ENCODE data around the gene CDK2AP2. TPM values are rescaled to one million over a fixed set of nuclear protein-coding genes. Genes with fewer than 3 reads are reported as not detected.

The CDK2AP2 gene
- total and polyA plus RNA-seq, 2 donors, result 5.9 to 75.8 TPM

DNA sequence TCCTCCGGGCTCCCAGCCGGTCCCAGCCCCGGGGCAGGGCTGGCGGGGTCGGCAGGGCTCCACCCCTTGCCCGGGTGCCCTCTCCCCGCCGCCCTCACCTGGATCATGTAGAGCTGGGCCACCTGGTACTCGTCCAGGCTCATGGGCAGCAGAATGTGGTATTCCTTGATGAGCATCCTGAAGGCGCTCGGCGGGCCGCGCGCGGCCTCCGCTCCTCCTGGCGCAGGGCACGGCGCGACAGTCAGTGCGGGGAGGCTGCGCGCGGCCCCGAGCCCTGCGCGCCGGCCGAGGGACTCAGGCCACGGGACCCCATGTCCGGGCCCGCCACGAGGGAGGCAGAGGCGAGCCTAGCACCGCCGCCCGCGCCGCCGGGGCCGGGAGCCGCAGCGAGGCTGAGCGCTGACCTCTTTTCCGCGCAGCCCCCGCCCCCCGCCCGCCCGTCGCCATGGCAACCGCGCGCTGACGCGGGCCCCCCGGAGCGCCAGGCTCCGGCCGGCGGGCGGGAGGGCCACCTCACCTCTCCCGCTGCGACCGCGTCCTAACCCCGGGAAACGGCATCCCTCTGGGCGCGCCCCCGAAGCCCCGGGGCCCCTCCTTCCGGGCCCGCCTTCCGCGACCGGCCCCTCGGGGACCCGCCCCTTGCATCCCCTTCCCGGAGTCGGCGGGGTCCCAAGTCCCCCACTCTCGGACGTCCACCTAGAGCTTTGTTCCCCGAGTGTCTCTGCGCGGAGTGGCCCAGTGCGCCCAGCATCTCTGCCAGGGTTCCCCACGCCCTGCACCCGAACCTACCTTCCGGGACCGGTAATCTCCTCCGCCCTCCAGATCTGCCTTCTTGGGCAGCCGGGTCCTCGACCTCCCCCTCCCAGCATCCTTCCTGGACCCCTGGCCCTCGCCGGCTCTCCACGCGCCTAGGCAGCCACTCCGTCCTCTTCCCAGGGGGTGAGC lies 3.7 kb downstream of the CDK2AP2 start:
- Histone ChIP-seq H3K27ac (ENCODE audit: low read depth) (peak overlapping the region; percentile 91), H3K4me3 (ENCODE audit: low read depth, low read length) (peak overlapping the region; percentile 57), H3K36me3 (ENCODE audit: insufficient read depth) (no peaks in the 10 kb centered on the region), H3K4me1 (ENCODE audit: insufficient read depth) (no peaks in the 10 kb centered on the region)
- DNase-seq (ENCODE audit: extremely low spot score), result no peak
- WGBS, result 2% methylated on average over 101 of the region's 101 CpGs

DNA sequence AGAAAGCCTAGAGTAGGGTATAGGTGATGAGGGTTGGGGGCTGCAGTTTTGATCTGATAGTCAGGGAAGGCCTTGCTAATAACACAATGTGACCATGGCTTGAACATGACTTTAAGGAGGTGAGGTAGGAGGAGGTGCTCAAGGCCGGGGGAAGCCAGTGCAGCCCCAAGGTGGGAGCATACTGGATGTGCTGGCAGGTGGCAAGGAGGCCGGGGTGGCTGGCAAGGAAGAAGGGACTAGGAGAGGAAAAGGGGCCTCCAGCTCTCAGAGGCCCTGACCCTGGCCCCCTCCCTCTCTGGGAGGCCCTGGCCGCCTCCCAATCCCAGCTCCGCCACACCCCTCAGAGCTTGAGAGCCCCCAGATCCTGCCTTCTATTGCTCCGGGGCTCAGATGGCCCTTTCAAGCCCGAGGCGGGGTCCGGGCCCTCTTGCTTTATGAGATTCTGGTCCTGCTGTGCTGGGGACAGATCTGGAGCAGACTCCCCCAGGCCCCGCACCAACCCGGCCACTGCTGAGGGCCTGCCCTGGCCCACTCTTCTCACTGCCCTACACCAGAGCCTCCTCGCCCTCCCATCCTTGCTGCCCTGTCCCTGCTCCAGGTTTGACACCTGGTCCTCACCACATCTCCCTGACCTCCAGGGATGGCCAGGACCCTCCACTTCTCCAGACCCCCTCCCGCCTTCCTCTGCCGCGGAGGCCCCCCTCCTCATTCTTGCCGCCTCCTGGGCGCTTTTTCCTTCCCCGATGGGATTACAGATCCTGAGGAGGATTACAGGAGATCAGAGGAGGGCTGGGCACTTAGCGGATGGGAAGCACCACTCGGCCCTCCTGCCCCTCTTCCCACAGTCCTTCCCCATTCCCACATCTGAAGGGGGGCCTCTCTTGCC lies 4.6 kb downstream of the CDK2AP2 start:
- Histone ChIP-seq H3K27ac (ENCODE audit: low read depth) (no peak overlapping the region), H3K4me3 (ENCODE audit: low read depth, low read length) (peak overlapping the region; percentile 57), H3K4me1 (ENCODE audit: insufficient read depth) (no peaks in the 10 kb centered on the region), H3K36me3 (ENCODE audit: insufficient read depth) (no peaks in the 10 kb centered on the region)
- WGBS, result 77% methylated on average over 19 of the region's 19 CpGs
- DNase-seq (ENCODE audit: extremely low spot score), result no peak

GRCh38 chr11:67502328-67502979 lies 5.5 kb downstream of the CDK2AP2 start:
- WGBS, result 96% methylated on average over 18 of the region's 18 CpGs
- no peak for DNase-seq (ENCODE audit: extremely low spot score)
- H3K36me3 ChIP-seq (ENCODE audit: insufficient read depth), result no peaks in the 10 kb centered on the region

GRCh38 chr11:67501854-67502253 lies 6.1 kb downstream of the CDK2AP2 start:
- H3K4me1 ChIP-seq (ENCODE audit: insufficient read depth), result no peaks in the 10 kb centered on the region
- no peak for DNase-seq (ENCODE audit: extremely low spot score)
- no peak overlapping the region for H3K4me3 ChIP-seq (ENCODE audit: low read depth, low read length)
- no peaks in the 10 kb centered on the region for H3K36me3 ChIP-seq (ENCODE audit: insufficient read depth)
- H3K27ac ChIP-seq (ENCODE audit: low read depth), result no peak overlapping the region
- 97% methylated on average over 18 of the region's 18 CpGs for WGBS

More at GRCh38 chr11:67502328-67502979, 5.5 kb downstream of the CDK2AP2 start:
- H3K27ac ChIP-seq (ENCODE audit: low read depth), result no peak overlapping the region
- H3K4me1 ChIP-seq (ENCODE audit: insufficient read depth), result no peaks in the 10 kb centered on the region
- H3K4me3 ChIP-seq (ENCODE audit: low read depth, low read length), result no peak overlapping the region

DNA sequence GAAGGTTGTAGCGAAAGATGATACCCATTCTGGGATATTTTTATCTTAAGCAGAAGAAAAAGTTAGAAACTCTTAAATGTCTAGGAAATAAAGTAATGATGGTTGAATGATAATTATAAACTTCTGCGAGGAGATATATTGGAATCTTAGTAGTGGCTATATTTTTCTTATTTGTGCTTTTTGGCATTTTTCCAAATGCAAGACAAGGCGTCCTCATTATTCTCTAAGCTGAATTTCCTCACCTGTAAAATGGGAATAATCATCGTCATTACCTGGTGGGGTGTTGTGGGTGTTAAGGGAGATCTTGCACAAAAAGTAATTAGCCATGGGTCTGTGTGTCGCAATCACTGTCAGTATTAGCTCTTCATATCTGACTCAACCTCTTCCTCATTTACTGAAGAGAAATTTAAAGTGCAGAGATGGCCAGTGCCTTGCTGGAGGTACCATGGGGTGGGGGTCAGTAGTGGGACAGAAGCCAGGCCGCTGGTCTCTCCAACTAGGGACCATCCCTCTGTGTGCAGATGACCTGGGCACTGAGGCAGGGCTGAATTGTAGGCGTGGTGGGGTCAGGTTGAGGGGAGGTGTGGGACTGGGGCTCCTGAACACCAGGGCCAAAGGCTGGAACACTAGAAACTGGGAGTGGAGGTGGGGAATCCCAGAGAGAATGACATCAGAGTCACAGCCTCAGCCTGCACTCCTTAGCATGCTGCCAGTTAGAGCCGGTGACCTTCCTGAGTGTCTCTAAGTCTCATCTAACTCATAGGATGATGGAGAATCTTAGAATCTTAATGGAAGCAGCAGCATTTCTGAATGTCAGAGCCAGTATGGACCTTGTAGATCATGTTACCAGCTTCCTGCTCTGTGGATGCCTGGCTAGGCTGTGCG lies 6.9 kb downstream of the CDK2AP2 start:
- 94% methylated on average over 9 of the region's 9 CpGs for WGBS
- Histone ChIP-seq H3K4me1 (ENCODE audit: insufficient read depth) (no peaks in the 10 kb centered on the region), H3K36me3 (ENCODE audit: insufficient read depth) (no peaks in the 10 kb centered on the region), H3K4me3 (ENCODE audit: low read depth, low read length) (no peak overlapping the region), H3K27ac (ENCODE audit: low read depth) (no peak overlapping the region)
- no peak for DNase-seq (ENCODE audit: extremely low spot score)

DNA sequence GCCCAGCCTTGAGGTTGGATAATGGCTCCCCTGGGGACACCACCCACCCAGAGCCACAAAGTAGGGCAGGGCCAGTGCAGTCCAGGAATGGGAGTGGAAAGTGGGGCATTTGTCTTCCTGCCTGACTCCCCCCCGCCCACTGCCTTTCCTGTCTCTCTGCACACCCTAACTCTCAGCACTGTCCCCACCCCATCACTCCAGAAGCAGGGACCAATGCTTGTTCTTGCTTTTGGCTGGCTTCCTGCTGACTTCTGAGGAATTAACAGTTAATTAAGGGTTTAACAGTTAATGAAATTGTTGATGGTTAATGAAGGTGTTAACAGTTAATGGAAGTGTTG lies 7.5 kb downstream of the CDK2AP2 start:
- Histone ChIP-seq H3K27ac (ENCODE audit: low read depth) (no peak overlapping the region), H3K4me1 (ENCODE audit: insufficient read depth) (no peaks in the 10 kb centered on the region), H3K36me3 (ENCODE audit: insufficient read depth) (no peaks in the 10 kb centered on the region), H3K4me3 (ENCODE audit: low read depth, low read length) (no peak overlapping the region)
- WGBS, result 97% methylated on average over 1 of the region's 1 CpG
- DNase-seq (ENCODE audit: extremely low spot score), result no peak

GRCh38 chr11:67499808-67500483 lies 8.0 kb downstream of the CDK2AP2 start:
- no peak for DNase-seq (ENCODE audit: extremely low spot score)
- WGBS, result 96% methylated on average over 26 of the region's 26 CpGs
- H3K4me3 ChIP-seq (ENCODE audit: low read depth, low read length), result no peak overlapping the region

DNA sequence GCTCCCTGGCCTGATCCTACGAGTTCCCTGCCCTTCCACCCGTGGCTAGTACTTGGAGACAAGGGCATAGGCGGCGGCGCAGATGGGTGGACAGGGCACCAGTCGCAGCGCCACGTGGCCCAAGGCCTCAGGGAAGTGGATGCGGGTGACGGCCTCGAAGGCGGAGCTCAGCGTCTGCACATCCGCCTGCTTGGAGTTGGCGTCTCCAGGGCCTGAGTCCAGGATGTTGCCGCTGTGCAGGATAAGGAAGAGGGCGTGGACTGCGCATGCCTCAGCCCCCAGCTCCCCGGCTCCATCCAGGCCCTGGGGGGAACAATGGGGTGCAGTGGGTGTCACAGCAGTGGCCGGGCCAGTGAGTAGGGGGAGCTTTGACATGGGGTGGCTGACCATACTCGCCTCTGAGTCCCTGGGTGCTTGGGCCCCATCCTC lies 9.4 kb downstream of the CDK2AP2 start:
- no peak overlapping the region for H3K4me3 ChIP-seq (ENCODE audit: low read depth, low read length)
- DNase-seq (ENCODE audit: extremely low spot score), result no peak

More at GRCh38 chr11:67499808-67500483, 8.0 kb downstream of the CDK2AP2 start:
- no peaks in the 10 kb centered on the region for H3K4me1 ChIP-seq (ENCODE audit: insufficient read depth)
- no peaks in the 10 kb centered on the region for H3K36me3 ChIP-seq (ENCODE audit: insufficient read depth)
- no peak overlapping the region for H3K27ac ChIP-seq (ENCODE audit: low read depth)

GRCh38 chr11:67497656-67498291 lies 10.2 kb downstream of the CDK2AP2 start:
- peaks cover 5% of the 10 kb centered on the region for H3K36me3 ChIP-seq (ENCODE audit: insufficient read depth)
- DNase-seq (ENCODE audit: extremely low spot score), result no peak
- H3K4me3 ChIP-seq (ENCODE audit: low read depth, low read length), result no peak overlapping the region
- no peak overlapping the region for H3K27ac ChIP-seq (ENCODE audit: low read depth)
- WGBS, result 96% methylated on average over 21 of the region's 21 CpGs
- no peaks in the 10 kb centered on the region for H3K4me1 ChIP-seq (ENCODE audit: insufficient read depth)

More for the DNA sequence above, 9.4 kb downstream of the CDK2AP2 start:
- Histone ChIP-seq H3K27ac (ENCODE audit: low read depth) (no peak overlapping the region), H3K4me1 (ENCODE audit: insufficient read depth) (no peaks in the 10 kb centered on the region), H3K36me3 (ENCODE audit: insufficient read depth) (peaks cover 2% of the 10 kb centered on the region)
- WGBS, result 89% methylated on average over 21 of the region's 21 CpGs

- WGBS, result 95% methylated on average over 12 of the region's 12 CpGs
- no peak for DNase-seq (ENCODE audit: extremely low spot score)
- Histone ChIP-seq H3K27ac (ENCODE audit: low read depth) (no peak overlapping the region), H3K36me3 (ENCODE audit: insufficient read depth) (peaks cover 5% of the 10 kb centered on the region), H3K4me1 (ENCODE audit: insufficient read depth) (no peaks in the 10 kb centered on the region), H3K4me3 (ENCODE audit: low read depth, low read length) (no peak overlapping the region)
These were observed 11.8 kb downstream of the CDK2AP2 start for GRCh38 chr11:67496113-67496512.

GRCh38 chr11:67495234-67496005 lies 12.5 kb downstream of the CDK2AP2 start:
- H3K4me3 ChIP-seq (ENCODE audit: low read depth, low read length), result no peak overlapping the region
- WGBS, result 94% methylated on average over 16 of the region's 16 CpGs
- H3K4me1 ChIP-seq (ENCODE audit: insufficient read depth), result no peaks in the 10 kb centered on the region
- no peak for DNase-seq (ENCODE audit: extremely low spot score)
- H3K36me3 ChIP-seq (ENCODE audit: insufficient read depth), result peaks cover 5% of the 10 kb centered on the region
- H3K27ac ChIP-seq (ENCODE audit: low read depth), result no peak overlapping the region

Data from urinary bladder (tissue), 4 donors.